Breast epithelium (tissue), 4 donors: ENCODE results near the gene AQP9. TPM values are rescaled to one million over a fixed set of nuclear protein-coding genes. Genes with fewer than 3 reads are reported as not detected.

Source experiments
- DNase-seq, 2 donors: peaks; one replicate each; pipeline ENCODE4 v3.0.0-alpha.2; 2019; ENCODE audit warnings: low spot score in 2 of 2
- H3K27ac ChIP-seq, 2 donors: fragments of 200-600 bp; sonication (generic) in 1 of 2; one replicate each; pipeline ENCODE4 v1.5.1; 2016 to 2019; ENCODE audit warnings: mild to moderate bottlenecking in 1 of 2
- H3K27me3 ChIP-seq, 2 donors: fragments of 200-600 bp; sonication (generic) in 1 of 2; one replicate each; pipeline versions ENCODE4 v1.5.1 to v1.6.0; 2017 to 2019; ENCODE audit warnings: control low read depth in 1 of 2, mild to moderate bottlenecking in 1 of 2
- H3K36me3 ChIP-seq: fragments of 200-600 bp; one replicate; pipeline ENCODE4 v1.5.1; 2019
- H3K4me1 ChIP-seq, 2 donors: fragments of 200-600 bp; sonication (generic); one replicate each; pipeline ENCODE4 v1.5.1; 2016 to 2019; ENCODE audit warnings: control low read depth in 1 of 2
- H3K4me3 ChIP-seq, 3 donors: fragments of 200-600 bp; sonication (generic); 1 replicate in 2 of 3; 2 replicates in 1 of 3; pipeline ENCODE4 v1.5.1; 2016 to 2019; ENCODE audit warnings: mild to moderate bottlenecking in 3 of 3, moderate library complexity in 2 of 3
- H3K9me3 ChIP-seq, 2 donors: fragments of 200-600 bp; sonication (generic) in 1 of 2; one replicate each; pipeline ENCODE4 v1.5.1; 2016 to 2019; ENCODE audit warnings: control low read depth in 1 of 2
- CTCF ChIP-seq, 3 donors: fragments of 450-650 bp; IDR thresholded peaks; one replicate each; pipeline ENCODE4 v1.5.1; 2016 to 2017; ENCODE audit warnings: antibody characterized with exemption in 3 of 3, mild to moderate bottlenecking in 3 of 3, moderate library complexity in 3 of 3
- POLR2A ChIP-seq: fragments of 450-650 bp; IDR thresholded peaks from one replicate; pipeline ENCODE4 v1.6.1; 2016; ENCODE audit warnings: antibody characterized with exemption, mild to moderate bottlenecking, moderate library complexity
- POLR2AphosphoS5 ChIP-seq, 3 donors: sonication (generic); formaldehyde crosslinking; IDR thresholded peaks; one replicate each; pipeline ENCODE4 v1.6.1; 2017; ENCODE audit warnings: antibody characterized with exemption in 3 of 3
- intact Hi-C: fragments of 100-400 bp; cut with DNase I; formaldehyde crosslinking; loops from one replicate; pipeline ENCODE4 v1.15.1; 2023; ENCODE audit warnings: low total_unique reads
- total RNA-seq, 3 donors: library from RNA; depleted of rRNA; stranded (reverse); fragments of >200 nt; gene quantifications; one replicate each; pipeline ENCODE4 v1.1.0, GENCODE V29; 2016

Gene AQP9
- 1 to 10 TPM; 1.3 to 6.9 (median 1.8) TPM for total RNA-seq

GRCh38 chr15:58138106-58138505 is at the start of gene AQP9:
Gene AQP9, plus strand, starts transcription at chr15:58138381. Its CDS starts 185 bp downstream, at chr15:58138566.
- no peak for DNase-seq
- TF ChIP-seq CTCF (IDR thresholded peaks at IDR 0.05) = no peak
- no peak for TF ChIP-seq POLR2A
- no peak for TF ChIP-seq POLR2AphosphoS5 (IDR thresholded peaks at IDR 0.05)
- intact Hi-C loops = no loop called here
- Histone ChIP-seq H3K9me3 (no peaks in the 10 kb centered on the region), H3K27me3 (no peaks in the 10 kb centered on the region), H3K27ac (no peak within 1 kb of the TSS), H3K4me3 (no peak within 1 kb of the TSS), H3K36me3 (no peaks in the 10 kb centered on the region), H3K4me1 (no peaks in the 10 kb centered on the region)

GRCh38 chr15:58095415-58095814 is 42.8 kb upstream of the AQP9 start:
- Histone ChIP-seq H3K27me3 (no peaks in the 10 kb centered on the region), H3K36me3 (no peaks in the 10 kb centered on the region)

GRCh38 chr15:58096529-58097084 is 41.6 kb upstream of the AQP9 start:
- H3K27ac ChIP-seq = no peak overlapping the region
- no peak overlapping the region for H3K4me3 ChIP-seq
- H3K9me3 ChIP-seq = peaks cover 0 to 6% of the 10 kb centered on the region in 2 donors
- DNase-seq = no peak
- H3K36me3 ChIP-seq = no peaks in the 10 kb centered on the region
- intact Hi-C loops = no loop called here
- H3K27me3 ChIP-seq = no peaks in the 10 kb centered on the region
- H3K4me1 ChIP-seq = no peaks in the 10 kb centered on the region
- TF ChIP-seq CTCF (IDR thresholded peaks at IDR 0.05) (no peak), POLR2A (no peak), POLR2AphosphoS5 (IDR thresholded peaks at IDR 0.05) (no peak)

More at GRCh38 chr15:58095415-58095814, 42.8 kb upstream of the AQP9 start:
- Histone ChIP-seq H3K4me1 (no peaks in the 10 kb centered on the region), H3K9me3 (peaks cover 0 to 6% of the 10 kb centered on the region in 2 donors), H3K4me3 (no peak overlapping the region), H3K27ac (no peak overlapping the region)
- intact Hi-C loops = no loop called here
- TF ChIP-seq POLR2A (no peak), POLR2AphosphoS5 (IDR thresholded peaks at IDR 0.05) (no peak), CTCF (IDR thresholded peaks at IDR 0.05) (no peak)
- DNase-seq = no peak

- intact Hi-C loops = no loop called here
Observed at GRCh38 chr15:58103482-58103881, 34.7 kb upstream of the AQP9 start.

More at GRCh38 chr15:58103482-58103881, 34.7 kb upstream of the AQP9 start:
- no peaks in the 10 kb centered on the region for H3K27me3 ChIP-seq
- no peak for DNase-seq
- H3K9me3 ChIP-seq = no peaks in the 10 kb centered on the region
- TF ChIP-seq CTCF (IDR thresholded peaks at IDR 0.05) (no peak), POLR2A (no peak), POLR2AphosphoS5 (IDR thresholded peaks at IDR 0.05) (no peak)
- H3K4me3 ChIP-seq = no peak overlapping the region
- H3K27ac ChIP-seq = no peak overlapping the region
- no peaks in the 10 kb centered on the region for H3K36me3 ChIP-seq
- no peaks in the 10 kb centered on the region for H3K4me1 ChIP-seq
